ENCODE data around the gene BYSL.

DNA sequence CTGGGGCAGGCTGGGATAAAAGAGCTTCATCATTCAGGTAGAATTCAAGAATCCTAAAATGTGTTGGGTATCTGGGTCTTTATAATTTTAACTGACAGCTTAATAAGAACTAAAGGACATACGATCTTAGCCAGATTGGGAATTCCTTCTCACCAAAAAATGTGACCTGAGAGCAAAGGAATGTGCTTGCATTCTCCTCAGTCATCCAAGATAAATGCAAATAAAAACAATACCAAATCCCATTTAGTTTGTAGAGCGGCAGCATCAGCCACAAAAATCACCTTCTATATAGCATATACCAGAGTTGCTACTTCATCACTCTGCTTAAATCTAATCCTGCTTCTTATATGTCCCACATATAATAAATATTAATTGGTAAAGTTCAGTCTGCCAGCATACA lies 43.1 kb upstream of the BYSL start:
- TF ChIP-seq, protein P1, sequence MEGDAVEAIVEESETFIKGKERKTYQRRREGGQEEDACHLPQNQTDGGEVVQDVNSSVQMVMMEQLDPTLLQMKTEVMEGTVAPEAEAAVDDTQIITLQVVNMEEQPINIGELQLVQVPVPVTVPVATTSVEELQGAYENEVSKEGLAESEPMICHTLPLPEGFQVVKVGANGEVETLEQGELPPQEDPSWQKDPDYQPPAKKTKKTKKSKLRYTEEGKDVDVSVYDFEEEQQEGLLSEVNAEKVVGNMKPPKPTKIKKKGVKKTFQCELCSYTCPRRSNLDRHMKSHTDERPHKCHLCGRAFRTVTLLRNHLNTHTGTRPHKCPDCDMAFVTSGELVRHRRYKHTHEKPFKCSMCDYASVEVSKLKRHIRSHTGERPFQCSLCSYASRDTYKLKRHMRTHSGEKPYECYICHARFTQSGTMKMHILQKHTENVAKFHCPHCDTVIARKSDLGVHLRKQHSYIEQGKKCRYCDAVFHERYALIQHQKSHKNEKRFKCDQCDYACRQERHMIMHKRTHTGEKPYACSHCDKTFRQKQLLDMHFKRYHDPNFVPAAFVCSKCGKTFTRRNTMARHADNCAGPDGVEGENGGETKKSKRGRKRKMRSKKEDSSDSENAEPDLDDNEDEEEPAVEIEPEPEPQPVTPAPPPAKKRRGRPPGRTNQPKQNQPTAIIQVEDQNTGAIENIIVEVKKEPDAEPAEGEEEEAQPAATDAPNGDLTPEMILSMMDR (IDR thresholded peaks at IDR 0.05 in 2 of 3, conservative IDR thresholded peaks at IDR 0.05 in 1 of 3; ENCODE audit: insufficient read depth in 2 of 3, low read depth in 1 of 3, low read length in 3 of 3), result no peak
- TF ChIP-seq CCAR2 (IDR thresholded peaks at IDR 0.05; ENCODE audit: low read depth, low read length) (no peak), STAT5B (CRISPR knock-in tag; IDR thresholded peaks at IDR 0.05) (no peak), NR2C2 (CRISPR knock-in tag; IDR thresholded peaks at IDR 0.05) (no peak), NR2C2 (tag; IDR thresholded peaks at IDR 0.05) (no peak), RNF2 (IDR thresholded peaks at IDR 0.05) (no peak)
- TF ChIP-seq, protein P2, sequence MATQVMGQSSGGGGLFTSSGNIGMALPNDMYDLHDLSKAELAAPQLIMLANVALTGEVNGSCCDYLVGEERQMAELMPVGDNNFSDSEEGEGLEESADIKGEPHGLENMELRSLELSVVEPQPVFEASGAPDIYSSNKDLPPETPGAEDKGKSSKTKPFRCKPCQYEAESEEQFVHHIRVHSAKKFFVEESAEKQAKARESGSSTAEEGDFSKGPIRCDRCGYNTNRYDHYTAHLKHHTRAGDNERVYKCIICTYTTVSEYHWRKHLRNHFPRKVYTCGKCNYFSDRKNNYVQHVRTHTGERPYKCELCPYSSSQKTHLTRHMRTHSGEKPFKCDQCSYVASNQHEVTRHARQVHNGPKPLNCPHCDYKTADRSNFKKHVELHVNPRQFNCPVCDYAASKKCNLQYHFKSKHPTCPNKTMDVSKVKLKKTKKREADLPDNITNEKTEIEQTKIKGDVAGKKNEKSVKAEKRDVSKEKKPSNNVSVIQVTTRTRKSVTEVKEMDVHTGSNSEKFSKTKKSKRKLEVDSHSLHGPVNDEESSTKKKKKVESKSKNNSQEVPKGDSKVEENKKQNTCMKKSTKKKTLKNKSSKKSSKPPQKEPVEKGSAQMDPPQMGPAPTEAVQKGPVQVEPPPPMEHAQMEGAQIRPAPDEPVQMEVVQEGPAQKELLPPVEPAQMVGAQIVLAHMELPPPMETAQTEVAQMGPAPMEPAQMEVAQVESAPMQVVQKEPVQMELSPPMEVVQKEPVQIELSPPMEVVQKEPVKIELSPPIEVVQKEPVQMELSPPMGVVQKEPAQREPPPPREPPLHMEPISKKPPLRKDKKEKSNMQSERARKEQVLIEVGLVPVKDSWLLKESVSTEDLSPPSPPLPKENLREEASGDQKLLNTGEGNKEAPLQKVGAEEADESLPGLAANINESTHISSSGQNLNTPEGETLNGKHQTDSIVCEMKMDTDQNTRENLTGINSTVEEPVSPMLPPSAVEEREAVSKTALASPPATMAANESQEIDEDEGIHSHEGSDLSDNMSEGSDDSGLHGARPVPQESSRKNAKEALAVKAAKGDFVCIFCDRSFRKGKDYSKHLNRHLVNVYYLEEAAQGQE (IDR thresholded peaks at IDR 0.05; ENCODE audit: borderline replicate concordance), result no peak
- TF ChIP-seq, protein P2 (CRISPR knock-in tag; IDR thresholded peaks at IDR 0.05; ENCODE audit: low read depth), result no peak
